T-helper 2 cell (primary cell): ENCODE results near the gene ENTPD2.
A peak's percentile ranks its signal among the peaks of the same experiment; 100 is the strongest.

Experiments used
- DNase-seq, 5 experiments: peaks; one replicate each; pipeline versions ENCODE4 v3.0.0 to v3.0.0-alpha.2; 2012 to 2022

Gene ENTPD2

DNA sequence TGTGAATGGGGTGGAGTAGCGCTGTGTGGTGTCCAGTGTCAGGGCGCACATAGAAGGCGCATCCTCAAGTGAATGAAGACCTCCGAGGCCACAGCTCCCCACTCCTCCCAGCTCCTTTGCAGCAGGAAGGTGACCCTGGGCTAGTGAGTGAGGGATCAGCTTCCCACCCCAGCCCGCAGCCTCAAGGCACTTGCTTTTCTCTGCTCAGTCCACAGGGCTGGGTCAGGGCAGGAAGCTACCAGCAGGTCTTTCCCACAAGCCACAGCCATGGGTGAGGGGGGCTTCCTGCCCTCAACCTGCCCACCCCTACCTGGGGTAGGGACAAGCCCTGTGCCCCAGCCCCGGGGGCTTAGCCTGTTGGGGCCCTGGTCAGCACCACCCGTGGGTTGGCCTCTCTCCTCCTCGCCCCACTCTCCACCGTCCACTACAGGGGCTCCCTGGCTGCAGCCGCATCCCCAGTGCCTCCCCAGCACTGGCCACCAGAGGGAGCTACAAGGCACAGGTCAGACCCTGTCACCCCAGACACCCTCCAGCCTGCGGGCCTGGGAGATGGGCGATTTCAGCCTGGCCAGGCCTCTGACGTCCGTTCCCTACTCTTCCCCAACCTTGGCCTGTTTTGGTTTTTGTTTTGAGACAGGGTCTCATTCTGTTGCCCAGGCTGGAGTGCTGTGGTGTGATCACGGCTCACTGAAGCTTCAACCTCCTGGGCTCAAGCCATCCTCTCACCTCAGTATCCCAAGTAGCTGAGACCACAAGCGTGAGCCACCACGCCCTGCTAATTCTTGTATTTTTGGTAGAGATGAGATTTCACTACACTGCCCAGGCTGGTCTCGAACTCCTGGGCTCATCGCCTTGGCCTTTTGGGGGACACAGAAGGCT lies 24.6 kb downstream of the ENTPD2 start:
- DNase-seq = peak; percentile 54 to 66 (median 60)

DNA sequence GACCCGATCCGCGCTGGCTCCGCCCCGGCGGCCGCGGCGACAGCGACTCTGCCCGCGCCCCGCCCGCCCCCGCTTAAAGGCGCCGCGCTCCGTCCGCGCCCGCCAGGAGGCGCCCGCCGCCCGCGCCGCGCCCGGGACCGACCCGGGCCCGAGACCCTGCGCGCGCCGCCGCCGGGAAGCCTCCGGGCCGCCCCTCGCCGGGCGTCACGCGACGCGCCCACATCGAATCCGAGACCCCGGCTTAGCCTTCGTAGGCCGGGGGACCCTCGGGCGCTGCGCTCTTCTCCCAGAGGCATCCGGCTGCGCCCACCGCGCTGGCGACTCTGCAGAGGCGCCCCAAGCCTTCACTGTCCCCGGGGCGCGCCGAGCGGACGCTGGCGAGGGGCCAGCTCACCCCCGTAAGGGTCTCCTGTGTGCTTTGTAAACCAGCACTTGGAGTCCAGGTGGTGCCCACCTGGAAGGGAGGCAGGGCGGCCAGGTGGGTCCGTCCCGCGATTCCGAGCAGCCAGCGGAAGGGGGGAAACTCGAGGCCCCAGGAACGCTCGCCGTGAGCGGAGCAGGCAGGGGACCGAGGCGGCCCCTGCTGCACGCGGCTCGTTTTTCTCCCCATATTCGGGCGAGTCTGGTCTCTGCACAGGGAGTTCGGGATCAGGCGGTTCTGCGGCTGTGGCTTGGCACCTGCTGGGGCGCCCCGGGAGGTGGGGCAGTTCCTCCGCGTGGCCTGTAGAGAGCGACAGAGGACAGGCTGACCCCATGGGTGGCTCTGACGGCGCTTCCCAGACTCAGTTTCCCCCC lies 25.4 kb downstream of the ENTPD2 start:
- peak; percentile 44 to 81 (median 63) for DNase-seq

DNA sequence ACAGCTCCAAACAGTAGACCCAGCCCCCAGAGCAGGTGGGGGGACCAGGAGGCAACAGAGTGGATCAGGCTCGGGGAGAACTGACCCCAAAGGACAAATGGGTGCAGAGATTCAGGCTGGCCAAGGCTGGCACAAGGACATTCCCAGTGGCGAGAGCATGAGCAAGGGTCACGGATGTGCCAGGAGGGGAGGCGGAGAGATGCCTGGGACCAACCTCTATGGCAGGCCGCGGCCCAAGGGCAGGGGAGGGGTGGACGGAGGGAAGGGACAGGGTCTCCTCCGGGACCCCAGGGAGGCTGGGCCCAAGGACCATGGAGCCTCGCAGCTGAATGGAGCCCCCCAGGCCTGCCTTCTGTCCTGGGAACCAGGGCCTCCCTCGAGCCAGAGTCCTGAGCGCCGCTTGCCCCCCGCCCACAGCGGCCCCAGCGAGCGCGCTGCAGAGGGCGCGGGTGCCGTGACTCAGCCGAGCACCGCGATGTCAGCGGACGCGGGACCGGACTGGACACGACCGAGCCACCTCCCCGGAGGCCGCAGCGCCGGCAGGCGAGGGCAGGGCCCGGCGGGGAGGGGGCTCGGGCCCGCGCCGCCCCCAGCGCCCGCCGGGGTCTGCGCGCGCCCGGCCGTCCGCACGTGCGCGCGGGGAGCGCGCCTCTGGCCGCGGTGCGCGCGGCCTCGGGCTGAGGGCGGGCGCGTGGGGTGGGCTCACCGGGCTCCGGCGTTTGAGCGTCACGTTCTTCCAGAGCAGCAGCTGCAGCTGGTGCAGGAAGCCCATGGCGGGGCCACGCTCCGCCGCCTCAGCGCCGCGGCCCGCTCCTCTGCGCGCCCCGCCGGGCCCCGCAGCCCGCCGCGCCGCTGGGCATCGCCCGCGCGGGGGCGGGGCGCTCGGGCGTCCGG lies 26.2 kb downstream of the ENTPD2 start, which contains the start of gene ABCA2:
TSS of gene ABCA2 (minus strand) at position 869 of the 894 bp plus-strand sequence. CDS start at position 772, 97 bp downstream.
- DNase-seq = no peak

DNA sequence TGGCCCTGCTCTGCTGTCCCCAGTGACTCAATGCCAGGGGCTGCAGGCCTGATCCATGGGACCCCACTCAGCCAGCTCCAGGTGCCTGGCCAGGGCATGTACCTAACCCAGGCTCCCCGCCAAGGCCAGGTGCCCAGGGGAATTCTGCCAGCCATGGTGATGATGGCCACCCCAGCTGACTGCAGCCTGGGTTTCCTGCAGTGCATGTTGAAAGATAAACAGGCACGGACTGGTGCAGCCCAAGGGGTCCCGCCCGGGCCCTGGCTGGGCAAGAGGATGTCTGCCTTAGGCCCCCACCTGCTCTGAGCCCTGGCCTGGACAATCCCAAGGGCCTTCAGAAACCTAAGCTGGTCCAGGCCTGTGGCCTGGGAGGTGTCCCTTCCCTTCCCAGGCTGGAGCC lies 27.0 kb downstream of the ENTPD2 start:
- DNase-seq = no peak

DNA sequence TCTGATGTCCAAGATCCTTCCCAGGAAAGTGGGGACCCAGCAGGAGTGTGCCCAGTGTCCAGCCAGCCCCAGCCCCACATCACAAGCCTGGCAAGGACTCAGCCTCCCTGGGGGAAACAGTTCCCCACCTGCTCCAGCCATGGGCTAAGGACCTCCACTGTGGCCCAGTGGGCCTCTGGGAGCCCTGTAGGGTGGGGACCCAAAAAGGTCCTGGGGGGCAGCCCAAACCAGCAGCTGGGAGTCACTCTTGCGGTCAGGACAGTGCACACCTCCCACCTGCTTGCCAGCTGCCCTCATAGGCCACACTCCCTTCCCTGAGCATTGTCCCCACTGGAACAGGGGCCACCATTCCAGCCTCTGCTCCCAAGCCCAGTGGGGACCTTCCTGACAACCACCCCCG lies 27.5 kb downstream of the ENTPD2 start:
- no peak for DNase-seq

DNA sequence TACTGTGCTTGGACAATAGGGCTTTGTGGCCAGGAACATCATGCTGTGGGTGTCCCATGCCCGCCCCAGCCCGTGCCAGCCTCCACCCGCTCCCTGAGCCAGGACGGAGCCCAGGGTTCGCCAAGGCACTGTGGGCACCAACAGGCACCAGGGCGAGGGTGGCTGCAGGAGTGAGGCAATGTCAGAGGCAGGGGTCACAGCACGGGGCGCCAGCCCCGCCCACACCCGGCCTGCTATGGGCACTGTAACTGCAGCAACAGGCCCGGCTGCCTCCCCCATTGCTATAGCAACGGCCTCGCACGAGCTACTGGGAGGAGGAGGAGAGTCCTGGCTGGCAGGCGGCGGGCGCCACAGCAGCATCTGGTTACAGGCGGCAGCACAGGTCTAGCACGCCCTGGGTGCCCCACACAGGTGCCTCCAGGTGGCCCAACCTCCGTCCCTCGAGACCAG lies 28.3 kb downstream of the ENTPD2 start:
- peak in 1 of 5 experiments; percentile 32 for DNase-seq

DNA sequence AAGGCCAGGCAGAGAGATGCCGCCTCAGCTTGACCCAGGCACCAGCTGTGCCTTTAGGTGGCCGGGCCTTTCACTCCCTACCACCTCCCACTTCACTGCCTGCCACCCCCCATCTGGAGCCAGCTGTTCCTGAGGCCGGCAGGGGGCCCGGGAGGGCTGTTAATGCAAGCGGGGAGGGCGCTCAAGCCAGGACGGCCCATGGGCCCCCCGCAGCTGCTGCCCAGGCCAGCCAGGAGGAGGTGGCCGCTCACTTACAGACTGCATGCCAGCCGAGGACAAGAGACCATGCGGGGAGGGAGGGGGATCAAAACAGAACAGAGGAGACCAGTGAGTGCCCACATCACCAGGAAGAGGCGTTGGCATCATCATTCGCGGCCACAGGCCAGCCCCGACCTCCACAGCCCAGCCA lies 30.3 kb downstream of the ENTPD2 start:
- DNase-seq = no peak

DNA sequence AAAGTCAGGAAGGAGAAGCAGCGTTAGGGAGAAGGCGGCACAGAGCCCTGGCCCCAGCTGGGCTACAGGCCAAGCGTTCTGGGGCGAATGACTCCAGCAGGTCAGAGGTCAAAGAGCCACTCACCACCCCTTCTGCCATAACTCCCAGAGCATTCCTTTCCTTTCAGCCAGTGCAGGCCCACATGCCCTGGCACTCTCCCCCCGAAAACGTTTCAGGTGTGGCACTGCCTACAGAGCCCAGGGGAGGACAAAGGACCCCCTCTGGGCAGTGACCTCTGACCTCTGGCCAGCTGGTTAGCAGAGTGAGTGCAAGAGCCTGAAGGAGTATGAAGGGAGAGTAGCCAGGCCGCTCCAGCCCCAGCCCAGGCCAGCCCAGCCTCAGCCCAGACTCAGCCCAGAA lies 30.7 kb downstream of the ENTPD2 start:
- DNase-seq = no peak

DNA sequence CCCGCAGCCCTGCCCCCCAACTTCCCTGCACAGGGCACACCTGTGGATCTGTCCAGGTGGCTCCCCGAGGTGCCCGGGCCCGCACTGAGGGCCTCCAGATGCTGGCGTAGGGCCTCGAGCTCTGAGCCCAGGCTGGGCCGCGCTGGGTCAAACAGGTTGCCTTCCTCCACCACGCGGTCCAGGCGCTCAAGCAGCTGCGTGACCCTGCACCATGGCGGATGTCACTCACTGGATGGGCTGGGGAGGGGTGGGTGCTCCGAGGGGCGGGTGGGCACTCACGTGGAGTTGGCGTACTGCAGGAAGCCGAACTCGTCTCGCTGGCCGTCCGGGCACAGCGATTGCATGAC lies 31.2 kb downstream of the ENTPD2 start:
- no peak for DNase-seq

DNA sequence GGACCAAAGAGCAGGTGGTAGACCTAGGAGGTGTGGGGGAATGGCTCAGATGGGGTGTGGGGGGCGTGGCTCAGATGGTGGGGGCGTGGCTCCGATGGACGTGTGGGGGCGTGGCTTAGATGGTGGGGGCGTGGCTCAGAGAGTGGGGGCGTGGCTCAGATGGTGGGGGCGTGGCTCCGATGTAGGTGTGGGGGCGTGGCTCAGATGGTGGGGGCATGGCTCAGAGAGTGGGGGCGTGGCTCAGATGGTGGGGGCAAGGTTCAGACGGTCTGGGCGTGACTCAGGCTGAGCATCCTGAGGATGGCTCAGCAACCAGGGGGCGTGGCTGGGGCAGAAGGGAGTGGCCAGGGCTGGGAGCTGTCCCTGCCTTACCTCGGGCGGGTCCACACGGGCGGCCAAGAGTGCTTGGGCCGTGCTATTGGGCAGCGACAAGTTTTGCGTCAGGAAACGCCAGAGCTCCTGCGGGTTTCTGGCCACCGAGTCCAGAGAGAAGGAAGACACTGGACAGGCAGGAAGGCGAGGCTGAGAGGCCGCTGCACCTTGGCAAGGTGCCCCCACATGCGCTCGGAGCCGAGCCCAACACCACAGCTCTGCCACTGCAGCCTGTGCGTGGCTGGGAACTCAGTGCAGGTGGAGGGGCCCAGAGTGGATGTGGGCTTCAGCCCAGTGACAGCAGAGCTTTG lies 31.7 kb downstream of the ENTPD2 start:
- peak; percentile 50 to 84 (median 66) for DNase-seq

DNA sequence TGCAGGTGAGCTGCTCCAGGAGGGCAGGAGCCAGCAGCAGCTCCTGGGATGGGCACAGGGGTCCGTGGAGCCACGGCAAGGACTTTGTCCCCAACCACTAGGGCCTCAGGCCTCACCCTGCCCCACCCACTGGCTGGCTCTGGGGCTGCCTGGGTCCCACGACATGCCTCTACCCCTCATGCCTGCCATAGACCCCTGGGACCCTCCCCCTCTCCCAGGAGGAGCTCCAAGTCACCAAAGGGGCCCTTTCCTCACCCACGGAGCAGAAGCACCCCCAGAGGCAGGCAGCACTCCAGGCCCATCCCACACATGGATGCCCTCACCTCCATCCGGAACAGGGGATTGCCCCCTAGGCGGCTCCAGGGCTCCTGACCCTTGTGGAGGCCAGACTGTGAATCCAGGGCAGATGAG lies 32.3 kb downstream of the ENTPD2 start:
- no peak for DNase-seq

DNA sequence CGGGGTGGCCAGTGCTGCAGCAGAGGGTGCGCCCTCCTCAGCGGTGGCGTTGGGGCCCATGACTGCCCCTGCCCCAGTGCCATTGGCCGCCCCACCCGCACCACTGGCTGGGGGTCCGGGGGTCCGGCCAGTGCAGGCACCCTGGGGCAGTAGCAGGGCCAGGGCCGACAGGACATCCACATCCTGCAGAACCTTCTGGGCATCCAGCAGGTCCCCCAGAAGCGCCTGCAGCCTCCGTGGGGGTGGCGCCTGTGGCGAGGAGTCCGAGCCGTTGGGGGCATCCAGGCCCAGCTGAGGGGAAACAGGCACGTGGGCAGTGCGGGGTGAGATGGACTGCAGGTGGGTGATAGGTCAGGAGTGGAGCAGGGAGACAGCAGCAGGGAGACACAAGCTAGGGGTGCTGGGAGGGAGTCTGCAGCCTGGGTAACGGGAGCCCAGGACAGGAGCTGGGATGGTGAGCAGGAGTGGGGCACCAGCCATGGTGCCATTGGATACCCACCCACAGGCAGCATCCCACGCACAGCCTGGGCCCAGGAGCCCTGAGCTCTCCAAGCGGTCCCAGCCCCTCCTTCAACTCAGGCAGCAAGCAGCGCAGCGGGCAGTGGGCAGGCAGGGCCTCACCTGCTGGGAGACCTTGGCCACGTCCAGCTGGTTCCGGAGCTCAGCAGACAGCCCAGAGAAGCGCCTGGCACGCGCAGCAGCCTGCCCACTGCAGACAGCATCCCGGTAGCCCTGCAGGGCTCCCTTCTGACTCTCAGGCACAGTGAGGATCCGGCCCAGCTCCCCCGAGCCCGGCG lies 32.9 kb downstream of the ENTPD2 start:
- DNase-seq = no peak

DNA sequence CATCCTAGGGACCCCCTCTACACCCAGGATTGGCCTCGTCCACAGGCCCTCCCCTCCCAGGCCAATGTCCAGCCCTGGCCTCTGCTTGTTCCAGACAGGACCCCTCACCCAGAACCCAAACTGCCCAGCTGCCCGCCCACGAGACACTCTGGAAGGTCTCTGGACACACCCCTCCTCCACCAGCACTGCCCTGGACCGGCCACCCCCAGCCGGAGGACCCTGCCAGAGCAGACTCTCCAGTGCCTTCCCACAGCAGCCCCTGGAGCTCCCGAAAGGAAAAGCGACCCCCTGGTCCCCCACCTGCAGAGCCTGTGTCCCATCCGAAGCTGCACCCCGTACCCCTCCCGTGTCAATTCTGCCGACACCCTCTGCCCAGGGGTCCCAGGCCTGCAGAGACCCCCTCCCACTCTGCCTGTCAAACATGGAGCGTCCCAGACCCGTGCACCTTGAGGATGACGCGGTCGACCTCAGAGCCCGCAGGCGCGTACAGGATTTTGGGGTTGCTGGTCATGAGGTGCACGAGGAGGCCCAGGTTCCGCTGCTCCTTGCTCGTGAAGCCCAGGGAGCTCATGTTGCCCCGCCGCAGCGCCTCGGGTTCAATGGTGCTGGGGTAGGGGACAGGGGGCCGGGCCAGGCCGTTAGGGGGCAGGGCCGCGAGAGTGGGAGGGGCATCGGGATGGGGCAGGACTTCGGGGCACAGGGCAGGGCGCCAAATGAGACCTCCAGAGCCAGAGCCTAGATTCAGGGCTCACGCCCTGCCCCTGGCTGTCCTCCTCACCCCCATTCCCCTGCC lies 33.8 kb downstream of the ENTPD2 start:
- DNase-seq = no peak

DNA sequence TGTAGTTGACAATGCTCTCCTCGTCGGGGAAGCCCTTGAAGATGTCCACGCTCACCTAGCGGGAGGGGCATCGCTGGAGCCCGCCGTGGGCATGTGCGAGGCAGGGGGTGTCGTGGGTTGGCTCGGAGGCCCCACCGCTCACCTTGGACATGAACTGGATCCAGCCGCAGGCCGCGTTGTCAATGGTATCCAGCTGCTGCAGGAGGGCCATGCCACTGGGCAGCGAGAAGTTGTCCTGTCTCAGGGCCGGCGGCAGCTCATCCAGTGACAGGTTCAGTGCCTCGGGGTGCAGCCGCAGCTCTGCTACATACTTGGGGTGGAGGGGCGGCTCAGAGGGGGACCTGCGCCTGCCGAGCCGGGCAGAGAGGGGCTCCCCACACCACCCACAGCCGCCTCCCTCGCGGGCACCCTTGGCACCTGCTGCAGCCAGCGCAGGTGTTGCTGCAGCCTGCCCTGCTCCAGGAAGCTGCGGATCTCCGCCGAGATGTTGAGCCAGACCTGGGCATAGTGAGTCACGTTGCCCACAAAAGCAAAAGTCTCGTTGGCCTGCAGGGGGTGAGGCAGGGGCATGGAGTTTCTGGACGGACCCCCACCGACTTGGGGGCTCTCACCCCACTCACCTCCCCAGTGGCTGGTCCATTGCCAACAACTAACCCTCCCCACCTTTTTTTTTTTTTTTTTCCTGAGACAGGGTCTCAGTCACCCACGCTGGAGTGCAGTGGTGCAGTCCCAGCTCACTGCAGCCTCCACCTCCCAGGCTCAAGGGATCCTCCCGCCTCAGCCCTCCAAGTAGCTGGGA lies 34.9 kb downstream of the ENTPD2 start:
- no peak for DNase-seq

DNA sequence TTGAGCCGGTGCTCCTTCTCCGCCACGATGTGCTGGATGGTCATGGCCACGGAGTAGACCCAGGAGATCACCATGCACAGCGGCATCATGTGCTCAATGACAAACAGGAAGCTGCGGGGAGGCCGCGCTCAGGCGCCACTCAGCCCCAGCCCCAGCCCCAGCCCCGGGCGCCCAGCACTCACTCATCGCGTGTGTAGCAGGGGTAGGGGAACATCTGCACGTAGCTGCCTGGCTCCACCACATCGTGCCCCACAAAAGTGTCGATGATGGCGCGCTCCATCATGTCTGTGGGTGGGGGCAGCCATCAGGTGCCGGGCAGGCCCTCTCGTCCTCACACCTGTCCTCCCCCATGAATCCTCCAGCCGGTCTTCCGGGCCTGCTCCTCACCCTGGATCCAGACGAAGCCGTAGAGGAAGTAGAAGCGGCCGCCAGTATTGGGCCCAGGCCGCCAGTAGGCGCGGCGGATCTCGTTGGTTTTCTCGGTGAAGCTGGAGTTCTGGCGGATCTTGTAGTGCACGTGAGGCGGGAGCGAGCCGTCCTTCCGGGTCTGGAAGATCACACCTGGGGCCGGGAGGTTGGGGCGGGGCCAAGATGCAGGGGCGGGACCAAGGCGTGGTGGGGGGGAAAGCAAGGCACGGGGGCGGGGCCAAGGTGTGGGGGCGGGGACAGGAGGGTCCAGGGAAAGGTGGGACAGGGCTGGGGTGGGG lies 35.9 kb downstream of the ENTPD2 start:
- no peak for DNase-seq

DNA sequence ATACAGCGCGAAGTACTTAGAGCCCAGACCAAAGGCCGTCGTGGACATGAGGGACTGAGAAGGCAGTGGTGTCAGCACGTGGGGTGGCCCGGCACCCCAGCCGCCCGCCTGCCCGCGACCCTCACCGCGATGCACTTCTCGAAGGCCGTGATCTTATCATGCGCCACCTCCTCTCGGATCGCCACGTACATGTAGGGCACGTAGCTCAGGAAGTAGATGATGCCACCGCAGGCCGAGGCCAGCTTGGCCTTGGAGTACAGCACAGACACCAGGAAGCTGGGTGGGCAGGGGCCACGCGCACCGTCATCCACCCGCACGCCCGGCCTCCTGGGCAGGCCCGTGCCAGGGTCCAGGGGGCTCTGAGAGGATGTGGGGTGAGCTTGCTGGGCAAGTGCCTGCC lies 36.8 kb downstream of the ENTPD2 start:
- DNase-seq = no peak

DNA sequence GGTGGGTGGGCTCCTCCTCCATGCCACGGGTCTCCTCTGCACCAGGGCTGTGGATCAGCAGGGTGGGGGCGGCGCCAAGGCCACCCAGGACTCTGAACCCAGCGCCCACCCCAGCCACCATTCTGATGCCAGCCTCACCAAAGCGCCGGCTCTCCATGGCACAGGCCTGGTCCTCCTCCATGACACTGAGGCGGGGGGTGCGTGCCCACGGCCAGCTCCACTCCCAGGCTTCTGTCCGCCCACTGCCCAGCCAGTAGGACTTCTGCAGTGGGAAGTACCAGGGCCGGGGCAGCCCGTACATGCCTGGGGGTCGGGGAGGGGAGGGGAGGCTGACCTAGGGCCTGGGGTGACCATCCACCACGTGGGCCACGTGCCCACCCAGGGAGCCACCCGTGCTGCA lies 37.4 kb downstream of the ENTPD2 start:
- no peak for DNase-seq

DNA sequence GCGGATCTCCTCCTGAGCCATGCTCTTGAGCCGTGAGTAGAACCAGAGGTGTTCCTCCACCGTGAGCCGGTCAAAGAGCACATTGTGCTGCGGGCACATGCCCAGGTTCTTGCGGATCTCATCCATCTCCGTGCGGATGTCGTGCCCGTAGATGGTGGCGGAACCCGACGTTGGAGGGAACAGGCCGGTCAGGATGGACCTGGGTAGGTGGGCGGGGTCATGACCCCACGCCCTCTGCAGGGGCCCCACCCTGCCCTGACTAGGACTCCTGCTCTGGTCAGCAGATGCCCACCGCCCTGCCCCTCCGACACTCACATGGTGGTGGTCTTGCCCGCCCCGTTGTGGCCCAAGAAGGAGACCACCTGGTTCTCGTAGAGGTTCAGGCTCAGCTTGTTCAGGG lies 37.9 kb downstream of the ENTPD2 start:
- no peak for DNase-seq

DNA sequence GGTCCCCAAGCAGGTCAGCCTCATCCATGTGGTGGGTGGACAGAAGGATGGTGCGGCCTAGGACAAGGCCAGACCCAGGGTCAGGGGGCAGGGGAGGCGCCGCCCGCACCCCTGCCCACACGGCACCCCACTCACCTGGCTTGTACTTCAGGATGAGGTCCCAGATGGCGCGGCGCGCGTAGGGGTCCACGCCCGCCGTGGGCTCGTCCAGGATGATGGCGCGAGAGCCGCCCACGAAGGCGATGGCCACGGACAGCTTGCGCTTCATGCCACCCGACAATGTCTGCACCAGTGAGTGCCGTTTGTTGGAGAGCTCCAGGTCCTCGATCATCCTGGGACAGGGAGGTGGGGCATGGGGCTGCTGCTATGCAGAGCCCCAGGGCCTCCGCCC lies 38.3 kb downstream of the ENTPD2 start:
- DNase-seq = no peak
